Pancreas (tissue), 10 donors: ENCODE measurements around the gene PUM2. TPM values are rescaled to one million over a fixed set of nuclear protein-coding genes. Genes with fewer than 3 reads are reported as not detected.

Experiments
- ATAC-seq, 4 donors: fragments of 200-7000 bp; cut with Tn5 transposase; one replicate each; pipeline versions ENCODE4 v1.8.0 to v1.9.1; 2020; ENCODE audit warnings: mild to moderate bottlenecking in 4 of 4, moderate library complexity in 4 of 4
- DNase-seq, 6 donors: peaks; one replicate each; pipeline ENCODE4 v3.0.0-alpha.2; 2020
- FAIRE-seq: peaks from 2 replicates; lab custom pipeline; 2012; peaks lifted over from hg19 to GRCh38; lab: Jason Lieb, UNC
- H3K27ac ChIP-seq, 4 donors: fragments of 200-600 bp; sonication (generic); 1 replicate in 3 of 4; 2 replicates in 1 of 4; pipeline versions ENCODE4 v1.5.0 to v1.8.0; 2020
- H3K27me3 ChIP-seq, 4 donors: fragments of 200-600 bp; one replicate each; pipeline ENCODE4 v1.8.0; 2021
- H3K36me3 ChIP-seq, 3 donors: fragments of 200-600 bp; sonication (generic) in 1 of 3; one replicate each; pipeline versions ENCODE4 v1.5.0 to v1.8.0; 2020 to 2021
- H3K4me1 ChIP-seq, 3 donors: fragments of 200-600 bp; one replicate each; pipeline ENCODE4 v1.8.0; 2021
- H3K4me3 ChIP-seq, 4 donors: fragments of 200-600 bp; sonication (generic) in 2 of 4; one replicate each; pipeline versions ENCODE4 v1.5.0 to v1.8.0; 2020 to 2021
- H3K9me3 ChIP-seq, 4 donors: fragments of 200-600 bp; one replicate each; pipeline ENCODE4 v1.8.0; 2021
- CTCF ChIP-seq, 4 donors: fragments of 200-600 bp; sonication (generic) in 3 of 4; IDR thresholded peaks; one replicate each; pipeline versions ENCODE4 v1.5.0 to v1.8.0; 2021; ENCODE audit warnings: antibody characterized with exemption in 4 of 4
- WGBS, 2 donors: extraction: QIAGEN DNeasy Blood & Tissue Kit; methylation state at CpG; one replicate each; pipeline ENCODE4 v1.1.7; 2013; 5-methylcytosine and 5-hydroxymethylcytosine counted together
- intact Hi-C, 3 donors: fragments of 100-400 bp; cut with DNase I; formaldehyde crosslinking; loops; one replicate each; pipeline versions ENCODE4 v1.11.1 to v1.14.2; 2022
- polyA plus RNA-seq, 2 donors: library from polyadenylated mRNA; stranded (reverse); fragments of 200-250 nt; gene quantifications; one replicate each; pipeline ENCODE4 v1.2.3, GENCODE V29; 2013
- total RNA-seq, 6 donors: library from RNA; stranded (reverse); fragmentation: NEBNext Ultra II Directional in 4 of 6; extraction: Animal tissue kit (Norgen Biotek cat#: 25700) in 4 of 6; gene quantifications; one replicate each; pipeline versions ENCODE4 v1.2.1 to v1.2.4, GENCODE V29; 2021 to 2023
- donor health status: healthy with polysubstance abuse.
- donor health status: DM: no; HTN: no; CAD: no; lungs with moderate emphysema.
- donor health status: DM: no; HTN: no; CAD: no.
- donor health status: control.
- donor health status: control.
- donor health status: Bipolar disorder and iron deficiency.
- donor health status: DM: yes; HTN: yes; CAD: no.
- donor health status: DM: no; HTN: no; CAD: no.
- donor health status: DM: no; HTN: no; CAD: no.
- donor health status: DM: yes; HTN: yes; CAD: no.

The PUM2 gene
- total and polyA plus RNA-seq, 8 donors = 17.0 to 70.2 (median 40.8) TPM

- ATAC-seq = no peak
- no peaks in the 10 kb centered on the region for H3K9me3 ChIP-seq
- peak in 1 of 6 donors; percentile 45 for DNase-seq
- no peak for FAIRE-seq
- H3K27me3 ChIP-seq = no peaks in the 10 kb centered on the region
- no peaks in the 10 kb centered on the region for H3K36me3 ChIP-seq
- H3K4me1 ChIP-seq = peaks cover 0 to 6% (median 4%) of the 10 kb centered on the region in 3 donors
- H3K4me3 ChIP-seq = no peak overlapping the region
- H3K27ac ChIP-seq = no peak overlapping the region
- TF ChIP-seq CTCF (IDR thresholded peaks at IDR 0.05) = no peak
- intact Hi-C loops = no loop called here
- WGBS, 2 donors = 92 to 93% methylated on average over 21 of the region's 21 CpGs
Measured at GRCh38 chr2:20209373-20210109, 141.1 kb downstream of the PUM2 start.

- Histone ChIP-seq H3K27me3 (no peaks in the 10 kb centered on the region), H3K4me1 (peaks cover 0 to 6% (median 4%) of the 10 kb centered on the region in 3 donors), H3K9me3 (no peaks in the 10 kb centered on the region), H3K36me3 (no peaks in the 10 kb centered on the region), H3K27ac (peak overlapping the region in 3 of 4 donors; percentile 10 to 47 (median 24)), H3K4me3 (no peak overlapping the region)
- intact Hi-C loops = no loop called here
- no peak for FAIRE-seq
- 32 to 40% methylated on average over 5 of the region's 5 CpGs for WGBS, 2 donors
- ATAC-seq = peak; percentile 21 to 65 (median 42)
- no peak for TF ChIP-seq CTCF (IDR thresholded peaks at IDR 0.05)
- peak in 1 of 6 donors; percentile 52 for DNase-seq
Measured at GRCh38 chr2:20208476-20208859, 142.2 kb downstream of the PUM2 start.

- FAIRE-seq (no peak), DNase-seq (peak in 1 of 6 donors; percentile 34), ATAC-seq (no peak)
- Histone ChIP-seq H3K27ac (no peak overlapping the region), H3K27me3 (no peaks in the 10 kb centered on the region), H3K36me3 (peaks cover 0 to 8% (median 0%) of the 10 kb centered on the region in 3 donors), H3K4me1 (peaks cover 0 to 6% (median 4%) of the 10 kb centered on the region in 3 donors), H3K4me3 (no peak overlapping the region), H3K9me3 (no peaks in the 10 kb centered on the region)
- 62 to 81% methylated on average over 5 of the region's 5 CpGs for WGBS, 2 donors
- TF ChIP-seq CTCF (IDR thresholded peaks at IDR 0.05) = no peak
- intact Hi-C loops = no loop called here
Measured at GRCh38 chr2:20207051-20207450, 143.6 kb downstream of the PUM2 start.

- Histone ChIP-seq H3K4me1 (peaks cover 0 to 6% (median 4%) of the 10 kb centered on the region in 3 donors), H3K9me3 (no peaks in the 10 kb centered on the region), H3K36me3 (peaks cover 0 to 8% (median 0%) of the 10 kb centered on the region in 3 donors), H3K27ac (no peak overlapping the region), H3K27me3 (no peaks in the 10 kb centered on the region), H3K4me3 (no peak overlapping the region)
- FAIRE-seq = no peak
- intact Hi-C loops = no loop called here
- ATAC-seq = peak in 2 of 4 donors; percentile 23 to 30
- DNase-seq = peak in 1 of 6 donors; percentile 69
- TF ChIP-seq CTCF (IDR thresholded peaks at IDR 0.05) = no peak
- 72 to 78% methylated on average over 10 of the region's 10 CpGs for WGBS, 2 donors
Measured at GRCh38 chr2:20205915-20206524, 144.6 kb downstream of the PUM2 start.
